HG03460 (cell line): Measurements from ENCODE around the gene ZFAND3.
"Not testable (repeated sequence)": the region's sequence is repeated elsewhere in the genome, so short reads cannot be mapped to it uniquely, and the experiment has no call there.

Experiments used
- ATAC-seq: cut with Tn5 transposase; IDR thresholded peaks from one replicate; pipeline ENCODE4 v1.9.1; 2021; ENCODE audit not compliant: unreplicated experiment

Gene ZFAND3

GRCh38 chr6:37862992-37863391 is 43.5 kb downstream of the ZFAND3 start:
- no peak for ATAC-seq

DNA sequence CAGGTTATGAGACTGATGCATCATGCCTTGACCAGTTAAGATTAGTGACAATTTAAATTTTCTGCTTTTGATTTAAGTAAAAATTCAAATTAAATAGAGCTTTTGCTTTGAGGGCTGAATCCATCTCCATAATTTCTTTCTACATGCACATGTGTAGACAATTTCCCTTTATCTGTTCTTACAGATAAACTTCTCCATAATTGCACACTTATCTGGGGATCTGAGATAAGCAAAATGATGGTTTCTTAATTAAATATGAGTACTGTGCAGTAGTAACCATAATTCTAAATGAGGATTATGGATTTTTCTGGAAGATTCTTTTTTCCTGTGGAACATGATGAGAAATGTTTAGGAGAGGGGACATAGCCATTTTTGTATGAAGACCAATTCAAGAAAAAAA is 44.7 kb downstream of the ZFAND3 start:
- no peak for ATAC-seq

DNA sequence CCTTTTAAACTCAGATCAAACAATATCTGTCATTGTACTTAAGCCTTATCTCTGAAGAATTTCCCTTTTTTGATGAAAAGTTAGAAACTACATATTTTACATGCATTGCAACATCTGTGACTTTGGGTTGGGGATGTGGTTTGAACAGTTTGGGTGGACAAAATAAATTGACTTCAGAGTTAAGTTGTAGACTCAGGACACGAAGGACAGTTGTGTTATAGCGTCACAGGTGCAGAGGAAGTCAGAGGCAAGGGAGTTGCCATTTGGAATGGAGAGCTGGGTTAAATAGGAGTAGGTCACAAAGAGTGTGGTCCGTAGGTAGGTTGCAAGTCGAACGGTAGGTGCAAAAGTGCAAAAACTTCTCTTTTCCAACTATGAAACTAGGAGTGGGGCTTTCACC is 46.0 kb downstream of the ZFAND3 start:
- no peak for ATAC-seq

DNA sequence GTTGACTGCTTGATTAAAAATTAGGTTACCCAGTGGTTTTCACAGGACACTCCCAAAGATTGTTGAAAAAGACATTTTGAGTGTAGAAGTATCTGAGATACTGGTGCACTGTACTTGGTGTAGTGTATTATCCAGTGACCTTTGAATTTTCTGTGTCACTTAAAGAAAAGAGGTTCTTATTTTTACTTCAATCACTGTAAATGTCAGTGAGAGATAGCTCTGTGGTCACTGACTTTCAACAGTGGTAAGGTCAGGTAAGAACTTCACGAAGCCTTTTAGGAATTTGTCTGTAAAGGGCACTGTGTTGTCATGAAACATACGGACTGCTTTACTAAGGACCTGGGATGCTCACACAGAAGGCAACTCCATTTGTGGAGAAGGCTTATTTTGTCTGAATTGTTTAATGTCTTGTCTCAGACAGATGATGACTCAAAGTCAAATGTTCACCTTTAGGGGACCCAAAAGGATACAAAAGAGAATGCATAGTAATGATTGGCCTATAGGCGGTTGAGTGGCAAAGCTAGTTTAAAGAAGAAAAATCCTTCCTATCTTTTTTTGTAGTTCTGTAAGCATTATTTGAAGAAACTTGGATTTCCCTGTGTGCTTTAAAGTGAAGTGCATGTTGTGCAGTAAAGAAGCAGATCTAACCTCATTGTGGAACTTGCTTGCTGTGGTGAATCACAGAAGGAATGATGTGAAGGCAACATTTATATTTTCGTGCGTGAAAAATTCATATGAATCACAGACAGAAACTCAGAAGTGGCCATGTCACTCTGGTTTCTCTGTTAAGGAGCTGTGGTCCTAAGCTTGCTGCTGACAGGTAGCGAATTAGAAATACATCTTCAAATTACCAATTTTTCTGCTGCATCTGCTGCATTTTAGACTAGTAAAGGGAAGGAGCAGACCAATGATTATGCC is 47.3 kb downstream of the ZFAND3 start:
- no peak for ATAC-seq

- no peak for ATAC-seq
Measured at GRCh38 chr6:37867756-37868446, 48.4 kb downstream of the ZFAND3 start.

DNA sequence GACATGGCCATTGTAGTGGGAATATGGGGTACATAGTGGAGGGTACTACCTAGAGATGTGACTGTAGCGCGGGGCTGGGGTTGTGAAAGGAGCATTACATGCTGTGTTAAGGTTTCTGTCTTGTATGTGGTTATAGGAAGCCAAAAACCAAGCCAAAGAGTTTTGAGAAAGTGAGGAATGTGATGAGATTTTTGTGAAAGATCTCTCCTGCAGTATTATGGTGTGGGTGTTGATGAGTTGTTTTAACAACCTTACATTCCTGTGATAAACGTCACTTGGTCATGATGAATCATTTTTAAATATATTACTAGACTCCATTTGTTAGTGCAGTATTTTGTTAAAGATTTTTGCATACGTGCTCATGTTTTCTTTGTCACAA is 48.9 kb downstream of the ZFAND3 start:
- no peak for ATAC-seq

GRCh38 chr6:37871616-37872372 is 52.3 kb downstream of the ZFAND3 start:
- no peak for ATAC-seq

DNA sequence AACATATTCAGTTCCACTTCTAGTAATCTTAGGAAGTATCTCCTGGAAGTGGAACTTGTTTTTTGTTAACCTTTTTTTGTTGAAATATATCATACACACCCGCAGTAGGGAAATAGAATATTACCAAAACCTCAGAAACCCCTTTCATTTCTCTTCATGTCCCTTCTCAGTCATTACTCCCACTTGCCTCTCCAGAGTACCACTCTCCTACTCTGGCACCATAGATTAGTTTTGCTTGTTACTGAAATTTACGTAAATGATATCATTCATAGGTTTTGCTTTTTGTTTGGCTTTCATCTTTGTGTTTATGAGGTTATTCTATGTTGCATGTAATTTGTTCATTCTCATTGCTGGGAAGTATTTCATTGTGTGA is 52.8 kb downstream of the ZFAND3 start:
- no peak for ATAC-seq

DNA sequence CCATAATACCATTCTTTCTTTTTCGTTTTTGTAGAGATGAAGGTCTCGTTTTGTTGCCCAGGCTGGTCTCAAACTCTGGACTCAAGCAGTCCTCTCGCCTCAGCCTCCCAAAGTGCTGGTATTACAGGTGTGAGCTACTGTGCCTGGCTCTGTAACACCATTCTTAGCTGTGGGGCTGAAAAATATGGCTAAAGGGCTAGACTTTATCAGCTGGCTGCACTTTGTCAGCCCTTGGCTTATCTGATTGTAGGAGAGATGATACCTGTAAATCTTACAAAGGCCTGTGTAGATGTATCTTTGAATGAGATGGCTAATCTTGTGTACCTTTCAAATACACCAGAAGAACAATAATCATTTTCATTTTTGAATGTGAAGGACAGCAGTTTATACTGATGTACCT is 55.2 kb downstream of the ZFAND3 start:
- no peak for ATAC-seq

DNA sequence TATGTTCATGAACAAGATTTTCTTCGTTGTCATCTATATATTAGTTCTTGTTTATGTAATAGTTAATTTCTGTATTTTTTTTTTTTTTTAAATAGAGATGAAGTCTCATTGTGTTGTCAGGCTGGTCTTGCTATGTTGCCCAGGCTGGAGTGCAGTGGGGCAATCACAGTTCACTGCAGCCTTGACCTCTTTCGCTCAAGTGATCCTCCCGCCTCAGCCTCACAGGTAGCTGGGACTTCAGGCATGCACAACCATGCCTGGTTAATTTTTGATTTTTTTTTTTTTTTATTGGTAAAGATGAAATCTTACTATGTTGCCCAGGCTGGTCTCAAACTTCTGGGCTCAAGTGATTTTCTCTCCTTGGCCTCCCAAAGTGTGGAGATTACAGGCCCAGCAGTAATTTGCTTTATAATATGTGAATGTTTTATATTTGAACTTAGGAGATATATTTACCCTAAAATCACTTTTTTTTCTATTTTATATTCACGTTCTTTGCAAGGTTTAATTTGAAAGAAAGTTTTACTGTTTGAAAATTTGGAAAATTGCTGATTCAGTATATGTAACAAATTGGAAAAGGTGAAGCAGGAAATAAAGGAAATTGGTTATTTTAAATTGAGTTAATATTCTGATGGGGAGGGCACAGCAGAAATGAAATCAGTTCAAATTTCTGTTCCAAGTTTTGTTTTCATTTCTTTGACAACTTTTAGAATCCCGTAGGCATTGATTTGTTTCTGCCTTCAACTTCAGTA is 56.2 kb downstream of the ZFAND3 start:
- no peak for ATAC-seq

- no peak for ATAC-seq
Measured at GRCh38 chr6:37876843-37877242, 57.3 kb downstream of the ZFAND3 start.

DNA sequence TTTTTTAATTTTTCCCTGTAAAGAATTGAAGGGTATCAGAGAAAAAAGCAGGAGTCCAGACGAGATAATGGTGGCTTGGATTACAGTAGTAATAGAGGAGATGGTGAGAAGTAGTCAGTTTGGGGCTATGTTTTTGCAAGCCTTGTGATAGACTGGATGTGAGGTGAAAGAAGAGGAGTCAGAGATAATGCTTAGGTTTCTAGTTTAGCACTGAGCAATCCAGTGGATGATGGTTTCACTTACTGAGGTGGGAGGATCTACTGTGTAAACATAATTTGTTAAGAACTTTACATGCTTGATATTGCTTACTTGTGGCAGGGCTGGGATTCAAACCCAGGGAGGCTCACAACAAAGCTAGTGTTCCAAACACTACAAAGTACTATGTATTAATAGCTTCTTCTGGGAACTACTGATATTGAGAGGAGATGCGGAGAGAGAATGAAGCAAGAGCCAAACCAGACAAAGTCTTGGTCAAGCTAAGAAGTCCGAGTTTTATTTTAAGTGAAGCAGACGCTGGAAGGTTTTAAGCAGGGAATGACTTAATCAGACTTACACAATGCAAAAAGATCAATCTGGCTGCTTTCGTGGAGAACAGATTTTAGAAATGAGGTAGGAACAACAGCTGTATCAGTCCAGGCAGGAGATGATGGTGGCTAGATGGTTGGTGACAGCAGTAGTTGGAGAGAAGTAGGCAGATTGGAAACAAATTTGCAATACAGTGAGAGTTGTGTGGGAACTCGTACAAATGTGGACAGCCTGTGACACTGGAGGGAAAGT is 58.0 kb downstream of the ZFAND3 start:
- ATAC-seq: no peak

DNA sequence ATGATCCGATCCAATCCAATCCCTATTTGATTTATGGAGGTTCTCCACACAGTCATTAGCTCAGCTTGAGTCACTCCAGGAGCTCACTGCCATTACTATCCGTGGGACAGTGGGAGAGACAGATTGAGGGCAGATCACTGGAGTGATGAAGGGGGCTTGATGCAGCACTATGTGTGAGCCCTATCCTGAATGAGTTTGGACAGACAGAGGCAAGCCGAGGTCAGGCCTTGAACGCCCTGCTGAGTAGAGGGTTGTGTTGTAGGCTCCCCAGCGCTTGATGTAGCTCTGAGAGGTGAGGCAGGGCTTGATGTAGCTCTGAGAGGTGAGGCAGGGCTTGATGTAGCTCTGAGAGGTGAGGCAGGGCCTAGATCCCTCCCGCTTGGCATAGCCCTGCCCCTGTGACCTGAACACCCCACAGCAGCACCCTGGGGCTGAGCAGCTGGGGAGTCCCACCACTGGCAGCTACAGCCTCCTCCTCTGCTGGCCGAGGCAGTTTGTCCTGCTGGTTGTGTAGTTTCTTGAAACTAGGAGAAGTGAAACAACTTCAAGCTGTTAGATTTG is 58.7 kb downstream of the ZFAND3 start:
- ATAC-seq: no peak

GRCh38 chr6:37880602-37881001 is 61.1 kb downstream of the ZFAND3 start:
- ATAC-seq: not testable (repeated sequence)

- no peak for ATAC-seq
Measured at GRCh38 chr6:37882292-37882691, 62.8 kb downstream of the ZFAND3 start.

GRCh38 chr6:37882724-37883413 is 63.3 kb downstream of the ZFAND3 start:
- no peak for ATAC-seq

DNA sequence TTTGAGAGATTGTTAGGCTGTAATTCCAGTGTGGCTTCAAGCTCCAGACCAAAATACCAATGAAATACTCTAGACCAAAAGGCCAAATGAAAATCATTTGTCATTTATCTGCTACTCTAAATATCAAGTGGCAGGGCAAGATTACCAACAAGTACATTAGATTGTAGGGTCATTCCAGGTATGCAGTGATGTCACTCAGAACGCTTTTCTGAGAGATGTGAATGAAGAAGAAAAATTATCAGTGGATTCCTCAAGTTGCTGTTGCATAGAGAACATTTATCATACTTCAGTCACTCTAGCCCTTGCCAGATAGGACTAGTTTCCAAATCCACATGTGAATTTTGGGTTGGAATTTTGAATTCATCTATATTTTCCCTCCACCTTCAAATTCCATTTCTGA is 65.0 kb downstream of the ZFAND3 start:
- no peak for ATAC-seq

GRCh38 chr6:37889051-37889450 is 69.5 kb downstream of the ZFAND3 start:
- no peak for ATAC-seq

DNA sequence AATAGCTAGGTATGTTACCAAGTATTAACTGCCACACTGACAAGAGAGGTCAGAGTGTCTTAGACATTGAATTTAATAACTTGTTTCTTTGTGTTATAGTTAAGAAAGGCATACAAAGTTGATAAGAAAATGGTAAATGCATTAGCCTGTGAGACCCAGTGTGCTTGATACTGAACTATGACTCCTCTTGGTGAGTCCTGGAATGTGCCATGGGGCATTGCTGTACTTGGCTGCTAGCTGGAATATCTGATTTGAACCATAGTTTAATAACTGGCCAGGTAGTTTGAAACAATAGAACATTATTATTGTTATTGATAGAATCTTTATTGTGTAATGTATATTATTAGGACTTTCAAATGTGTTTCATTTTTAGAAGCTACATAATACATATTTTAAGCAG is 70.0 kb downstream of the ZFAND3 start:
- ATAC-seq: no peak
